ENCODE measurements around the gene PRR30. TPM values are rescaled to one million over a fixed set of nuclear protein-coding genes. Genes with fewer than 3 reads are reported as not detected.

The PRR30 gene
- total RNA-seq, 4 donors from 2014 or later, result 0.27 to 0.67 TPM; not detected in 2

DNA sequence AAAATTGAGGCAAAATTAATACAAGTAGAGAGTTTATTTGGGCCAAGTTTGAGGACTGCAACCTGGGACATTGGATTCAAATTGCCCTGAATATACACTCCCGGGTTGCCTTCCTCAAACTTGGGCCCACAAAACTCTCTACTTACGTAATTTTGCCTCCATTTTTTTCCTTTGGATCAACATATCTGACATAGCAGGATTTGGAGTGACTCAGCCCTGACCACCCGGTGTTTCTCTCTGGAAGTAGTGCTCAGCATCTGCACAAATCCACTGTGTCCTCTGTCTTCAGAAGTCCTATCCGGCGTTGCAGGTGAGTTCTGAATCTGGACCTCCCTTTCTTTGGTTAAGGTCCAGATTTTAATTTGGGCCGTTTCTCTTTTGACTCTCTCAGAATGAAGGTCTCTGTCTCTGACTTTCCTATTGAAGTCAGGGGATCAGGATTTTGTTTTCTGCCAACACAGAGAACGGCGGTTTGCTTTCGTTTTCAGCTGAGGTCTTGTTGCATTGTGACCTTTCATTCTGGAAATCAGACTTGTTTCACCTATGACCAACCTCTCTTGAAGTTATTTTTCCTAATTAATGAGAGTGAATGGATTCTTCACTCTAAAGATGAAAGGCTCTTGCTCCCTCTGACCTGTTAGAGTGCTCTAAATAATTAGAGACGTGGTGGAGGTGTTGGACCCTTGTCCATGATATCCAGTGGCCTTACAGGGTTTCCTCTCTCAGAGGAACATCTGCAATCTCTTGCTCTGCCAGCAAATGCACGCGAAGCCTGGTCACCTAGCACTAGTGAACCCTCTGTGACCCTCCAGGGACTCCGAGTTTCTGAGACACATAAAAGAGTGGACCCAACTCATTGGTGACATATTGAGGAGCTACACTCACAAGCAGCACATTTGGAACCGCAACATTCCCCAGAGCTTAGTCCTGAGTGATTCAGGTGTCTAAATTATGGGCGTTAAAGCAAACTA is 23.2 kb upstream of the PRR30 start:
- no peaks in the 10 kb centered on the region for H3K27me3 ChIP-seq
- WGBS, 2 donors, result 87 to 89% methylated on average over 15 of the region's 15 CpGs
- no peak overlapping the region for H3K4me3 ChIP-seq (replicated peaks in 1 of 3)
- no peak for DNase-seq
- TF ChIP-seq, protein P1, sequence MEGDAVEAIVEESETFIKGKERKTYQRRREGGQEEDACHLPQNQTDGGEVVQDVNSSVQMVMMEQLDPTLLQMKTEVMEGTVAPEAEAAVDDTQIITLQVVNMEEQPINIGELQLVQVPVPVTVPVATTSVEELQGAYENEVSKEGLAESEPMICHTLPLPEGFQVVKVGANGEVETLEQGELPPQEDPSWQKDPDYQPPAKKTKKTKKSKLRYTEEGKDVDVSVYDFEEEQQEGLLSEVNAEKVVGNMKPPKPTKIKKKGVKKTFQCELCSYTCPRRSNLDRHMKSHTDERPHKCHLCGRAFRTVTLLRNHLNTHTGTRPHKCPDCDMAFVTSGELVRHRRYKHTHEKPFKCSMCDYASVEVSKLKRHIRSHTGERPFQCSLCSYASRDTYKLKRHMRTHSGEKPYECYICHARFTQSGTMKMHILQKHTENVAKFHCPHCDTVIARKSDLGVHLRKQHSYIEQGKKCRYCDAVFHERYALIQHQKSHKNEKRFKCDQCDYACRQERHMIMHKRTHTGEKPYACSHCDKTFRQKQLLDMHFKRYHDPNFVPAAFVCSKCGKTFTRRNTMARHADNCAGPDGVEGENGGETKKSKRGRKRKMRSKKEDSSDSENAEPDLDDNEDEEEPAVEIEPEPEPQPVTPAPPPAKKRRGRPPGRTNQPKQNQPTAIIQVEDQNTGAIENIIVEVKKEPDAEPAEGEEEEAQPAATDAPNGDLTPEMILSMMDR (IDR thresholded peaks at IDR 0.05), result no peak
- TF ChIP-seq POLR2A (IDR thresholded peaks at IDR 0.05), result no peak
- H3K27ac ChIP-seq, result no peak overlapping the region
- H3K9me3 ChIP-seq, result no peaks in the 10 kb centered on the region
- H3K4me1 ChIP-seq, result no peaks in the 10 kb centered on the region
- intact Hi-C loops (cut with DNase I), result no loop called here
- no peaks in the 10 kb centered on the region for H3K36me3 ChIP-seq

DNA sequence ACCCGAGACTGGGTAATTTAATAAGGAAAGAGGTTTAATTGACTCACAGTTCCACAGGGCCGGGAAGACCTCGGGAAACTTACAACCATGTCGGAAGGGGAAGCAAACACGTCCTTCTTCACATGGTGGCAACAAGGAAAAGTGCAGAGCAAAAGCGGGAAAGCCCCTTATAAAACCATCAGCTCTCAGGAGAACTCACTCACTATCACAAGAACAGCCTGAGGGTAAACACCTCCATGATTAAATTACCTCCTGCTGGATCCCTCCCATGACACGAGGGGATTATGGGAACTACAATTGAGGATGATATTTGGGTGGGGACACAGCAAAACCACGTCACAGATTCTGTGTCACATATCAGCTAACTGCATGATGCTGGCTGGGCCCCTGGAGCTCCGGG is 21.0 kb upstream of the PRR30 start:
- H3K27me3 ChIP-seq, result no peaks in the 10 kb centered on the region
- intact Hi-C loops (cut with DNase I), result no loop called here
- WGBS, 2 donors, result 76 to 80% methylated on average over 9 of the region's 9 CpGs
- no peak overlapping the region for H3K27ac ChIP-seq
- no peak for DNase-seq
- no peaks in the 10 kb centered on the region for H3K9me3 ChIP-seq
- TF ChIP-seq POLR2A (IDR thresholded peaks at IDR 0.05), result no peak
- TF ChIP-seq, protein P1 (IDR thresholded peaks at IDR 0.05), result no peak
- H3K4me3 ChIP-seq (replicated peaks in 1 of 3), result no peak overlapping the region
- H3K36me3 ChIP-seq, result no peaks in the 10 kb centered on the region
- H3K4me1 ChIP-seq, result no peaks in the 10 kb centered on the region

DNA sequence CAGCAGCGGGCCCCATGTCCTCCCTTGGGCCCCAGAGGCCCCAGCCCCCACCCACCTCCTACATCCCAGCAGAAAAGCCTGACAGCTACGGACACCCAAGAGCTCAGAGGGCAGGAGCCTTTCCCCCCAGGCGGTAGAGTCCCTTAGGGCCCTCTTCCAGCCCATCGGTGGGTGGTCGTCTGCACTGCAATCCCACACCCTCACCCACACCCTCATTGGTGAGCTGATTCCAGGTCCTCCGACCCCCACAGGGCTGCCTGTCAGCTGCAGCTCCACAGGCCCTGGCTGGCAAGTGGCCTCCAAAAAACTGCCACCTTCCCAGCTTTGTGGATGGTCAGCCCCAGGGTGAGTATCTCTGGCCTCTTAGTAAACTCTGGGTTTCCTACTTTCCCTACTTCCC is 20.1 kb upstream of the PRR30 start:
- H3K4me1 ChIP-seq, result no peaks in the 10 kb centered on the region
- no peak for TF ChIP-seq POLR2A (IDR thresholded peaks at IDR 0.05)
- TF ChIP-seq, protein P1 (IDR thresholded peaks at IDR 0.05), result no peak
- 67 to 78% methylated on average over 4 to 6 of the region's 6 CpGs for WGBS, 2 donors
- H3K27ac ChIP-seq, result no peak overlapping the region
- no peaks in the 10 kb centered on the region for H3K27me3 ChIP-seq
- DNase-seq, result no peak
- no peaks in the 10 kb centered on the region for H3K9me3 ChIP-seq
- no peak overlapping the region for H3K4me3 ChIP-seq (replicated peaks in 1 of 3)
- intact Hi-C loops (cut with DNase I), result no loop called here
- no peaks in the 10 kb centered on the region for H3K36me3 ChIP-seq

DNA sequence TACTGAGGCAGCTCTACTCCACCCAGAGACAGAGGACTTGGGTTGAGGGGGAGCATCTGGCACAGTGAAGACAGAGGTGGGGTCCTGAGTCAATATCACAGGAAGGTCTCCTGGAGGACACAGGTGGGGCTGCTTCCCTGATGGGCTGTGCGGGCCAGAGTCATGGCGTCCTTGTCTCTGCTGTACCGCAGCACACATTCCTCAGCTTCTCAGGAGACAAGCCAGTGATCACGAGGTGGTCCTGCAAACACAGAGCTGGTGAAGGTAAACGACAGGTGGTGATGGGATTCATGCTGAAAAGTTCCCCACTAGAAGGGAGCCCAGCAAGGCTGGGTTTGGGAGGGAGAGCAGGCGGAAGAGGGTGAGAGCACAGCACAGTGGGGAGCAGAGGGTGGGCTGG is 19.3 kb upstream of the PRR30 start:
- 37 to 50% methylated on average over 5 to 6 of the region's 6 CpGs for WGBS, 2 donors
- no peak for TF ChIP-seq POLR2A (IDR thresholded peaks at IDR 0.05)
- TF ChIP-seq, protein P1 (IDR thresholded peaks at IDR 0.05), result no peak
- no peak overlapping the region for H3K27ac ChIP-seq
- H3K27me3 ChIP-seq, result no peaks in the 10 kb centered on the region
- no peak overlapping the region for H3K4me3 ChIP-seq (replicated peaks in 1 of 3)
- no peaks in the 10 kb centered on the region for H3K36me3 ChIP-seq
- no peak for DNase-seq
- no peaks in the 10 kb centered on the region for H3K4me1 ChIP-seq
- no peaks in the 10 kb centered on the region for H3K9me3 ChIP-seq
- intact Hi-C loops (cut with DNase I), result no loop called here

DNA sequence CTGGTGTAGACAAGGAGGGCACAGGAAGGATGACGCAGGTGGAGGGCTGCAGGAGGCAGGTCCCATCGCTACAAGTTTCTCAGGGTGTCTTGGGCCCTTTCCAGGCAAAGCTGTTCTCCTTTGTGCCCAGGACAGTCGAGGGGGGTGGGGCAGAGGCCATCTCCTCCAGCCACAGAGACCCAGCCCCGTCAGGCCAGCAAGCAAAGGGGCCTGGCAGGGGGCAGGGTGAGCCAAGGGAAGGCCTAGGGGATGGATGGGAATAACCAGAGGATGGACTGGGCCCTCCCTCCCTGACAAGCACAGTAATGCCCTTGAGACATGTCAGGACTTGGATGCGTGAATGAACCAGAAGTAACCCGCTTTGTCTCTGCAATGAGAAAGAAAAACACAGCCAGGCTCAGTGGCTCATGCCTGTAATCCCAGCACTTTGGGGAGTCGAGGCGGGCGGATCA is 15.9 kb upstream of the PRR30 start:
- 80 to 83% methylated on average over 9 of the region's 9 CpGs for WGBS, 2 donors

More for the DNA sequence above, 15.9 kb upstream of the PRR30 start:
- no peak overlapping the region for H3K27ac ChIP-seq
- H3K4me1 ChIP-seq, result no peaks in the 10 kb centered on the region
- TF ChIP-seq, protein P1 (IDR thresholded peaks at IDR 0.05), result no peak
- TF ChIP-seq POLR2A (IDR thresholded peaks at IDR 0.05), result no peak
- intact Hi-C loops (cut with DNase I), result no loop called here
- H3K4me3 ChIP-seq (replicated peaks in 1 of 3), result no peak overlapping the region
- H3K36me3 ChIP-seq, result no peaks in the 10 kb centered on the region
- H3K9me3 ChIP-seq, result no peaks in the 10 kb centered on the region
- no peak for DNase-seq
- no peaks in the 10 kb centered on the region for H3K27me3 ChIP-seq

Measured in thyroid gland (tissue), 4 donors.